ENCODE results near the gene TMEM237.

DNA sequence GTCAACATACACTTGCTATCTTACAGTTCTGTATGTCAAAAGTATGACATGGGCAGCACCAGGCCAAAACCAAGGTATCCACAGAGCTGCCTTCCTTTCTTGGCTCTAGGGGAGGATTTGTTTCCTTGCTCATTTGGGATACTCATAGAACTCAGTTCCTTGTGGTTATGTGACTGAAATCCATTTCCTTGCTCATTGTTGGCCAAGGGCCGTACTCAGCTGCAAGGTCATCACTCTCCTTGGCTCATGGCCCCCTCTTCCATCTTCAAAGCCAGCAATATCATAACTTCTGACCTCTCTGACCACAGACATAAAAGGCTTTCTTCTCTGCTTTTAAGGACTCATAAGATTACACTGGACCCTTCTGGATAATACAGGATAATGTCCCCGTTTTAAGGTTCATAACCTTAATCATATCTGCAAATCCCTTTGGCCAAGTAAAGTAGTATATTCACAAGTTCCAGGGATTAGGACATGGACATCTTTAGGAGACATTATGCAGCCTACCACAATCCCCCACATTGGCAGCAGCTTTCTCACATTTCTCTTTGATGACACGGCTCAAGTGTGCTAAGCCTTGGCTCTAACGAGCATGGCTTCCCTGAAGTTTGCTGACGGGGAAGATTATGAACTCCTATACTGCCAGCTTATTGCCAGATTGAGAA is 20.9 kb downstream of the TMEM237 start:
- TF ChIP-seq CTCF (IDR thresholded peaks at IDR 0.05) (no peak), POLR2A (IDR thresholded peaks at IDR 0.05) (no peak)

Measured in esophagus squamous epithelium (tissue), 4 donors.